Measurements from ENCODE around the gene SNAP47. TPM values are rescaled to one million over a fixed set of nuclear protein-coding genes. Genes with fewer than 3 reads are reported as not detected.

Gene SNAP47
- polyA plus RNA-seq, 1 of the 3 experiments (the other 2 are of a cell fraction) = 45.6 TPM

DNA sequence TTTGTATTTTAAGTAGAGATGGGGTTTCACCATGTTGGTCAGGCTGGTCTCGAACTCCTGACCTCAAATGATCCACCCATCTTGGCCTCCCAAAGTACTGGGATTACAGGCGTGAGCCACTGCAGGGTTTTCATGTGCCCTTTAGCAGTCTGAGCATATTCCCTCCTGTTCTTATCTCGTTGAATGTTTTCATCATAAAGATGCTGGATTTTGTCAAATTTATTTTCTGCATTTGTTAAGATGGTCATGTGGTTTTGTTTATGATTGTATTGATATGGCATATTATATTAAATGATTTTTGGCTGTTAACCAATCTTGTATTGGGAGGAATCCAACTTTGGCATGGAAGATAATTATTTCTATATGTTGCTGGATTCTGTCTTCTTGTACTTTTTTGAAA, 8.9 kb upstream of the SNAP47 start (continued):
- TF ChIP-seq EP300 (IDR thresholded peaks at IDR 0.05; ENCODE audit: borderline replicate concordance in 1 of 2, low read depth in 1 of 2, low read length in 1 of 2) (peak in 1 of 2 experiments; percentile 40; a peak in 1 of 4 replicates), NRF1 (IDR thresholded peaks at IDR 0.05; ENCODE audit: low read depth, low read length) (no peak), MEF2A (IDR thresholded peaks at IDR 0.05; ENCODE audit: borderline replicate concordance, low read depth) (no peak), RFX5 (IDR thresholded peaks at IDR 0.05; ENCODE audit: low read length) (no peak), RCOR1 (IDR thresholded peaks at IDR 0.05; ENCODE audit: low read length) (peak; percentile 48; the same call in 1 of the 2 replicates)

DNA sequence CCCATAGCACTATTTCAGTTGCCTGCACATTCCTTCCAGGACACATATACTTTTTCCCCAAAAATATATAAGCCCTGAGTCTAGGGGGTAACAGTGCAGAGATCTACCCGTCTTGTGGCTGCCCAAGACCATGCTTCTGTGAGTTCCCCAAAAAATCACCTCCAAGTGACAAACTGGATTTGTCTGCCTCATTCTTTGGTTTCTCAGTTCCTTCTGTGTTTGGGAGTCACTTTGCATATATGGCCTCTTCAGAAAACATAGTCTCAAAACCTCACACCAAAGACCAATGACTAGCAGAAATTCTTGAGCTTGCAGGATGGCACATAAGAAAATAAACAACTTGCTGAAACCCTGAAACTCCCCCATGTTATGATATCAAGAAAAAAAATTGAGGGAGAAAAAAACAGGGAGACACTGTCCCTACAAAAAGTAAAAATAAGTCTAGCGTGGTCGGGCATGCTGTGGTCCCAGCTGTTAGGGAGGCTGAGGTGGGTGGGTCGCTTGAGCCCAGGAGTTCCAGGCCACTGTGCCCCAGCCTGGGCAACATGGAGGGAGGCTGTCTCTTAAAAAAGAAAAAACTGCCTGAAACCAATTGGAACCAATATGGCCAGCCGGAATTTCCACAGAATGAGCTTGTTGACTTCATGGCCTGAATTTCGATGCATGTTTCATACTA, 8.2 kb upstream of the SNAP47 start:
- Histone ChIP-seq H3K27ac (ENCODE audit: low read depth in 2 of 2, low read length in 1 of 2) (no peak overlapping the region), H3K36me3 (replicated peaks in 1 of 2; ENCODE audit: control insufficient read depth in 1 of 2, insufficient read depth in 2 of 2, low read length in 1 of 2) (peaks cover 4 to 13% of the 10 kb centered on the region in 2 experiments), H3K4me2 (no peak overlapping the region), H3F3A (replicated peaks; ENCODE audit: insufficient read depth) (no peaks in the 10 kb centered on the region), H3K9ac (no peak overlapping the region), H3K27me3 (ENCODE audit: insufficient read depth) (no peaks in the 10 kb centered on the region), H3K9me3 (no peaks in the 10 kb centered on the region), H3K9me2 (no peaks in the 10 kb centered on the region), H3K4me3 (ENCODE audit: low read depth in 2 of 2, low read length in 1 of 2) (no peak overlapping the region), H3K79me2 (ENCODE audit: insufficient read depth) (no peaks in the 10 kb centered on the region), H4K20me1 (ENCODE audit: insufficient read depth) (peaks cover 8% of the 10 kb centered on the region; the same call in 1 of the 2 replicates), H2AFZ (ENCODE audit: low read depth) (no peak overlapping the region), H3K4me1 (ENCODE audit: control insufficient read depth in 1 of 2, insufficient read depth in 2 of 2, low read depth in 1 of 2, low read length in 1 of 2) (peaks cover 6 to 22% of the 10 kb centered on the region in 2 experiments; a peak in 3 of 4 replicates)
- 44% methylated on average over 6 of the region's 6 CpGs for WGBS (ENCODE audit: low lambda C conversion rate)
- ChIA-PET CTCF (no interaction called here), POLR2A (no interaction called here)
- TF ChIP-seq GABPA (IDR thresholded peaks at IDR 0.05; ENCODE audit: low read depth) (no peak), MXI1 (IDR thresholded peaks at IDR 0.05; ENCODE audit: low read depth, low read length) (no peak), TCF12 (IDR thresholded peaks at IDR 0.05) (no peak), RCOR1 (IDR thresholded peaks at IDR 0.05; ENCODE audit: low read length) (no peak), MAX (IDR thresholded peaks at IDR 0.05; ENCODE audit: low read depth) (no peak), USF2 (IDR thresholded peaks at IDR 0.05; ENCODE audit: borderline replicate concordance, low read depth, low read length) (no peak), CHD2 (IDR thresholded peaks at IDR 0.05; ENCODE audit: low read length, partially characterized antibody) (no peak), TAF1 (IDR thresholded peaks at IDR 0.05; ENCODE audit: borderline replicate concordance, low read depth, low read length) (no peak), MEF2A (IDR thresholded peaks at IDR 0.05; ENCODE audit: borderline replicate concordance, low read depth) (no peak), SMC3 (IDR thresholded peaks at IDR 0.05; ENCODE audit: low read depth, low read length) (no peak), FOXM1 (IDR thresholded peaks at IDR 0.05; ENCODE audit: low read depth) (no peak), EZH2phosphoT487 (IDR thresholded peaks at IDR 0.05; ENCODE audit: borderline replicate concordance, low read depth) (no peak), POLR2AphosphoS5 (IDR thresholded peaks at IDR 0.05; ENCODE audit: low read depth, low read length) (no peak), USF1 (IDR thresholded peaks at IDR 0.05; ENCODE audit: borderline replicate concordance, low read depth) (no peak), TEAD4 (IDR thresholded peaks at IDR 0.05; ENCODE audit: borderline replicate concordance, insufficient read depth) (no peak), NFIC (IDR thresholded peaks at IDR 0.05; ENCODE audit: borderline replicate concordance) (no peak), ELF1 (IDR thresholded peaks at IDR 0.05) (no peak)
- TF ChIP-seq, protein P1, sequence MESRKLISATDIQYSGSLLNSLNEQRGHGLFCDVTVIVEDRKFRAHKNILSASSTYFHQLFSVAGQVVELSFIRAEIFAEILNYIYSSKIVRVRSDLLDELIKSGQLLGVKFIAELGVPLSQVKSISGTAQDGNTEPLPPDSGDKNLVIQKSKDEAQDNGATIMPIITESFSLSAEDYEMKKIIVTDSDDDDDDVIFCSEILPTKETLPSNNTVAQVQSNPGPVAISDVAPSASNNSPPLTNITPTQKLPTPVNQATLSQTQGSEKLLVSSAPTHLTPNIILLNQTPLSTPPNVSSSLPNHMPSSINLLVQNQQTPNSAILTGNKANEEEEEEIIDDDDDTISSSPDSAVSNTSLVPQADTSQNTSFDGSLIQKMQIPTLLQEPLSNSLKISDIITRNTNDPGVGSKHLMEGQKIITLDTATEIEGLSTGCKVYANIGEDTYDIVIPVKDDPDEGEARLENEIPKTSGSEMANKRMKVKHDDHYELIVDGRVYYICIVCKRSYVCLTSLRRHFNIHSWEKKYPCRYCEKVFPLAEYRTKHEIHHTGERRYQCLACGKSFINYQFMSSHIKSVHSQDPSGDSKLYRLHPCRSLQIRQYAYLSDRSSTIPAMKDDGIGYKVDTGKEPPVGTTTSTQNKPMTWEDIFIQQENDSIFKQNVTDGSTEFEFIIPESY (IDR thresholded peaks at IDR 0.05; ENCODE audit: borderline replicate concordance, low read depth) = no peak
- no peak for DNase-seq
